NT2/D1 (cell line): ENCODE results near the gene GRB10.

Source experiments
- DNase-seq: peaks from one replicate; pipeline ENCODE4 v3.0.0-alpha.2; 2011; ENCODE audit warnings: low read depth, low spot score
- H3K27me3 ChIP-seq: 2 replicates; pipeline ENCODE4 v1.6.0; 2011; ENCODE audit warnings: mild to moderate bottlenecking; ENCODE audit not compliant: insufficient read length, insufficient read depth
- H3K36me3 ChIP-seq: 2 replicates; pipeline ENCODE4 v1.6.1; 2011; ENCODE audit warnings: mild to moderate bottlenecking, low read length, mixed read lengths; ENCODE audit not compliant: insufficient read depth, insufficient read length
- H3K4me1 ChIP-seq: 2 replicates; pipeline ENCODE4 v1.5.1; 2011; ENCODE audit not compliant: insufficient read depth, insufficient read length
- H3K4me3 ChIP-seq: 2 replicates; pipeline ENCODE4 v1.5.1; 2011; ENCODE audit warnings: low read depth; ENCODE audit not compliant: insufficient read length
- H3K9ac ChIP-seq: 2 replicates; pipeline ENCODE4 v1.6.0; 2011; ENCODE audit warnings: low read depth; ENCODE audit not compliant: insufficient read length
- H3K9me3 ChIP-seq: 2 replicates; pipeline ENCODE4 v1.5.1; 2011; ENCODE audit warnings: mild to moderate bottlenecking, low read length; ENCODE audit not compliant: insufficient read depth
- SUZ12 ChIP-seq: IDR thresholded peaks from 2 replicates; pipeline ENCODE4 v1.6.1; 2011; ENCODE audit not compliant: insufficient read length, insufficient read depth; ENCODE audit errors: extremely low read depth
- YY1 ChIP-seq: IDR thresholded peaks from 2 replicates; pipeline ENCODE4 v1.6.1; 2011; ENCODE audit not compliant: insufficient read length, insufficient read depth
- ZNF274 ChIP-seq: IDR thresholded peaks from 2 replicates; pipeline ENCODE4 v1.6.1; 2011; ENCODE audit warnings: mild to moderate bottlenecking, low read depth, low read length

GRB10 gene

DNA sequence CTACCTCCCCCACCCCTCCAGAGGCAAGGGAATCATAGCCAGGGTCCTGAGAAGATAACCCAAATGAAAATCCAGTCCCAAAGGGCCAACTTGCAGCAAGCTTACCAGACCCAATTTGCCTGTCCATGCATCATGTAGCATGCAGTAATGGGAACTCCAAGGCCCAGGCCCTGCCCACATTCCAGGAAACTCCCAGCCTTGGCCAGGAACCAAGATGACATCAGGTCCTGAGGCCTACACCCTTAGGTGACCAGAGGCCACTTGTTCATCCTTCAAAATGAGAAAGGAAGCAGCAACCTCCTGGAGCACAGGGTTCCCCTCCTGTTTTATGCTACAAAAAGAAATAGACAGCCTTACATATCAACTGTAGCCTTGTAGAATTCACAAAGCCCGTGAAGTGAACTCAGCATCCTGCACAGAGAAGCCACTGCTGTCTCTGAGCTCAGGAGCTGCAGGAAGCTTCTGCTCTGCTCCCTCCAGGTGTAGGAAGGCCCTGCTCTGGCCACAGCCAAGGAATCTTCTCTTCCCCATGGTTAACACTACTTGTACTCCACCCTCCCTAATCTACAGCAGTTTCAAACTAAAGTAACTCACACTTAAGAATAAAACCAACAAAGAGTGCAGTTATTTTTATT, 30.3 kb upstream of the GRB10 start:
- no peaks in the 10 kb centered on the region for H3K36me3 ChIP-seq
- no peak for DNase-seq
- no peak overlapping the region for H3K4me3 ChIP-seq
- no peaks in the 10 kb centered on the region for H3K9me3 ChIP-seq
- peaks cover 2% of the 10 kb centered on the region for H3K4me1 ChIP-seq
- H3K9ac ChIP-seq: no peak overlapping the region
- H3K27me3 ChIP-seq: no peaks in the 10 kb centered on the region
- TF ChIP-seq ZNF274 (no peak), YY1 (no peak), SUZ12 (no peak)

DNA sequence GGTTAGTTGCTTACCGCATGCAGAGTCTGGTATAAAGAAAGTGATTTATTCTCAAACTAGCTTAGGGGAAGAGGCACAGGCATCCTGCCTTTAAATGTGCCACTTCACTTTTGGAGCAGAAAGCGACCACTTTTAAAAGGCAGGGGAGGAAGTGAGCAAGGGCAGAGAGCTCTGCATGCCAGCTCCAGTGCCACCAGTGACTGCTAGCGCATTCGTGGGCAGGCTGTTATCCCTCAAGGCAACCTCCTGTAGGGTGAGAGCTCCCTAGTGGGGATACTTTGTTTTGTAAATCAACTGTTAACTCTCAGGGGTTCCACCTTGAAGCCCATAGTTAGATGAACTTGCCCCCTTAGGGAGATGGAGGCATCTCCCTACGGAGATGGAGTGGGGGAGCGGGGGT, 29.4 kb upstream of the GRB10 start:
- H3K36me3 ChIP-seq: no peaks in the 10 kb centered on the region
- no peak overlapping the region for H3K9ac ChIP-seq
- no peak for DNase-seq
- H3K4me3 ChIP-seq: no peak overlapping the region
- H3K4me1 ChIP-seq: peaks cover 2% of the 10 kb centered on the region
- H3K9me3 ChIP-seq: no peaks in the 10 kb centered on the region
- no peak for TF ChIP-seq SUZ12
- TF ChIP-seq YY1: no peak
- TF ChIP-seq ZNF274: no peak
- H3K27me3 ChIP-seq: no peaks in the 10 kb centered on the region

DNA sequence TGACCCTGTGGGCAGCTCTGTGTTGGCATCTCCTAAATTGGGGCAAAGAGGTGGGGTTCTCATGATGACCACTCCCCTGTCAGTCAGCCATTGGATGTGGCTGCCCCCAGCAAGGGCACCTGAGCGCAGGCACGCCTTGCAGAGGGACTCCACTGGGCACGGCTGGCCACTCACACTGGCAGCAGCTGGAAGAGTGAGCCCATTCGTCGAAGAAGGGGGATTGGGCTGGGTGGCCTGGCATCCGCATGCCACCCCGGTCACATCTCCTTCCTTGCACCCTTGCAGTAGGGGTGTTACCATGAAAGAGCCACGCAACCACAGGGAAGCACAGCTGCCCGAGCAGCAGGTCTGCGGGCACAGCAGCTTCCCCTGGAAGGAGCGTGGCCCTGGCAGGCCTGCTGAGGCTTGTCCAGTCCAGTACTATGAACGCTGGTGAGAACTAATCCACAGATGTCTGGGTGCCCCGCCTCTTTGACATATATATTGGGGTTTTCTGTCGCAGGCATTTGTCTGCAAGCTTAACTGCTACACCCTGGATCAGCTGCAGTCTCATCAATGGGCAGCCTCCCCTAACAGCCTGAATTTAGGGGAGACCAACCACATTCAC, 25.7 kb upstream of the GRB10 start:
- Histone ChIP-seq H3K4me1 (peaks cover 5% of the 10 kb centered on the region), H3K36me3 (no peaks in the 10 kb centered on the region), H3K9me3 (no peaks in the 10 kb centered on the region), H3K9ac (no peak overlapping the region), H3K27me3 (no peaks in the 10 kb centered on the region), H3K4me3 (no peak overlapping the region)
- DNase-seq: no peak
- no peak for TF ChIP-seq ZNF274
- no peak for TF ChIP-seq YY1
- no peak for TF ChIP-seq SUZ12

DNA sequence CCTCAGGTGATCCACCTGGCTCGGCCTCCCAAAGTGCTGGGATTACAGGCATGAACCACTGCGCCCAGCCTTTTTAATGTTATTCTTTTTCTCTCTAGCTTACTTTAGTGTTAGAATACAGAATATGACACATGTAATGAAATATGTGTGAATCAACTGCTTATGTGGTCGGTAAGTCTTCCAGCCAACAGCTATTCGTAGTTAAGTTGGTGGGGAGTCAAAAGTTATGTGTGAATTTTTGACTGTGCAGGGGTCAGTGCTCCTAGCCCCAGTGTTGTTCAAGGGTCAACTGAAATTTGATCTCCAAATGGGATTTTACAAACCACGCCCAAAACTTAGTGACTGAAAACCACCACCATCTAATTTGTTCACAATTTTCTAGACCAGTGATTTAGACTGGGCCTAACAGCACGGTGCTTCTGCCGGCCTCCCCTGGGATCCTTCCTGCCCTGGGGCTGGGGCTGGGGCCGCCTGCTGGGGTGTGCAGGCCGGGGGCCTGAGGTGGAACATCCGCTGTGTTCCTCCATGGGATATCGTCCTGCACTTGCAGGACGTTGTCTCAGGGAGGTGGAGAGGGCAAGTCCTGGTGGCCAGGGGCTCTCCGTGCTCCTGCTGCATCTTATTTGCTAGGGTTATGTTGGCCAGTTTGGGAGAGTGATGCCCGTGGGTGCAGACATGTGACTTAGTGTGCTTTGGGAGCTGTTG, 24.5 kb upstream of the GRB10 start:
- no peak for DNase-seq
- Histone ChIP-seq H3K27me3 (no peaks in the 10 kb centered on the region), H3K9ac (no peak overlapping the region), H3K4me3 (no peak overlapping the region), H3K9me3 (no peaks in the 10 kb centered on the region), H3K36me3 (no peaks in the 10 kb centered on the region), H3K4me1 (peaks cover 3% of the 10 kb centered on the region)
- TF ChIP-seq YY1 (no peak), SUZ12 (no peak), ZNF274 (no peak)

DNA sequence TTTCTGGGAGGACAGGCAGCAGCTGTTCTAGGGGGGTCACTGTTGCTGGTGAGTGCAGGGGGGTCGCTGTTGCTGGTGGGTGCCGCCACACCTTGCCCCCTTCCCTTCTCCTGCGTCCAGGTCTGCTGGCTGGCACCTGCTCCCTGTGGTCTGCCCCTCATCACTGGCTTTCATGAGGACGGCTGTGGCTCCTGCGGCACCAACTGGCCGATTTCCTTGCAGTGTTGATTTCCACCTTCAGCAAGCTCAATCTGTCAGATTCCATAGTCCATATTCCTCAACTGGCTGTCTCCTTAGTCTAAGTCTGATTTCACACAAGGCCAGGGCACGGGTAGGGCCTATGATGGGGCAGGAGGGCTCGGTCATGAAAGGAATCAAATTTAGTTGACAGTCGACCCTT, 23.4 kb upstream of the GRB10 start:
- Histone ChIP-seq H3K4me1 (peaks cover 3% of the 10 kb centered on the region), H3K4me3 (no peak overlapping the region), H3K36me3 (no peaks in the 10 kb centered on the region), H3K27me3 (no peaks in the 10 kb centered on the region), H3K9me3 (no peaks in the 10 kb centered on the region), H3K9ac (no peak overlapping the region)
- no peak for DNase-seq
- TF ChIP-seq YY1 (no peak), SUZ12 (no peak), ZNF274 (no peak)

DNA sequence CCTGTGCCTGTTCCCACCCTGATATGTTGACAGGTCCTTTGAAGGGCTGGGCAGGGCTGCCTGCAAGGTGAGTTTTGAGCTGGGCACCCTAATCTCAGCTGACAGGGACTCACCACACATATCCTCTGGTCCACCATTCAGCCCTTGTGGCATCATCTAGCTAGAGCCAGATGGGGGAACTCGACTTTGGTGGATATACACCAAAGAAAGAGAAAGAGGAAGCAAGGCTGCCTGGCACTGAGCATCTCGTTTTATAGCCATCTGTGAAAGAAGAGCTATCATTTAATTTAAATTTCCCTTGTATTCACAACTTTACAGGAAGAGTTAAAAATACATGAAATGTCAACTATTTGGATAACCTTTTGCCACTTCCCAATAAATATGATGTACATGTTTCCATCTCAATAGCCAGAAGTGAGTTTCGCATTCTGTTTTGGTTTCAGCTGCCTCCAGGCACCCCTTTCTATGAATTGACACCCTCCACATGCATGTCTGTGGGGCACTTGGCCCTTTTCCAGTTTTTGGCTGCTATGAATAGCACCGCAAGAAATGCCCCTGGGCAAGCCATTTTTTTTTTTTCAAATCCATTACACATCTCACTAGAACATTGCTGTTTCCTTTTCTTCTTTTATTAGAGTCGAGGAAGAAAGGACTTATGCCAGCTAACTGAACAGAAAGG, 22.9 kb upstream of the GRB10 start:
- no peaks in the 10 kb centered on the region for H3K9me3 ChIP-seq
- H3K9ac ChIP-seq: no peak overlapping the region
- H3K27me3 ChIP-seq: no peaks in the 10 kb centered on the region
- no peaks in the 10 kb centered on the region for H3K36me3 ChIP-seq
- peaks cover 3% of the 10 kb centered on the region for H3K4me1 ChIP-seq
- no peak for DNase-seq
- TF ChIP-seq SUZ12 (no peak), YY1 (no peak), ZNF274 (no peak)
- no peak overlapping the region for H3K4me3 ChIP-seq

DNA sequence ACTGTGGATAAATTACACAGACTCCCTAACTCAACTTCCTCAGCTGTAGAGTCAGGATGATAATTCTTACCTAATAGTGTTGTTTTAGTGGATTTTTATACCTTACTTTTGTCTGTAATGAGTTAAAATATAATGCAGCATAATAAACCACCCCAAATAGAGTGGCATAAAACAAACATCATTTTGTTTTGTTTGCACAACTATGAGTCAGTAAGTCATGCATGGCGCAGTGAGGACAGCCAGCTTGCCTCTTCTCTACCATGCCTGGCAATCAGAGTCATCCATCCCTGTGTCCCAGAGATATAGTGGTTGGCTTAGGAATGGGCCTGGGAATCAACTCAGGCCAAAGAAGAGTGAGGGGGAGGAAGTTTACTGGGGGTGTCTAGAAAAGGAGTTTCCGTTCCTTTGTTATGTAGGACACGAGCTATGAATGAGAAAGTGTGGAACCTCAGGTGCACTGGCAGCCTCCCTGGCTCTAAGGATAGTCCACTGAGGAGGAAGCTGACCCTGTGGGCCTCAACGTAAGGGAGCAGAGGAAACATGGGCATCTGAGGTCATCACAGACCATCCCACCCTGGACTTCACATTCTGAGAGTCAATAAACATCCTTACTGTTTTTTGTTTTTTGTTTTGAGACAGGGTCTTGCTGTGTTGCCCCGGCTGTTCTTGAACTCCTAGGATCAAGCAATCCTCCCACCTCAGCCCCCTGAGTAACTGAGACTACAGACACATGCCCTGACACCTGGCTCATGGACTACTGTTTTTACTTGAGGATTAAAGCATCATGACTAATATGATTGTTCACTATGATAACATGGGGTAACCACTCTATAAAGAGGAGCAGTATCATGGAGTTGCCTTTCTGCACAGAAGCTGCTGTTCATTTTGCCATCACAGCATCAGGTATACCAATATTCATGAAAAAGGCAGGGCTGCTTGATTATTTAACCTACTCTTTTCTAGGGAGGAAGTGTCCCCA, 21.0 kb upstream of the GRB10 start:
- H3K36me3 ChIP-seq: no peaks in the 10 kb centered on the region
- H3K9me3 ChIP-seq: peaks cover under 1% of the 10 kb centered on the region; the same call in 1 of the 2 replicates
- H3K9ac ChIP-seq: no peak overlapping the region
- peaks cover 6% of the 10 kb centered on the region for H3K4me1 ChIP-seq
- TF ChIP-seq SUZ12 (no peak), ZNF274 (no peak), YY1 (no peak)
- no peak overlapping the region for H3K4me3 ChIP-seq
- H3K27me3 ChIP-seq: no peaks in the 10 kb centered on the region
- DNase-seq: no peak
